RWPE2 (cell line): ENCODE data around the gene METTL26.

ENCODE experiments used
- ATAC-seq: fragments of 200-7000 bp; cut with Tn5 transposase; 3 replicates; pipeline ENCODE4 v1.9.1; 2021; ENCODE audit warnings: low read depth
- DNase-seq: peaks from one replicate; pipeline ENCODE4 v3.0.0-alpha.2; 2020; ENCODE audit warnings: low spot score
- H3K27ac ChIP-seq: fragments of 450-650 bp; 2 replicates; pipeline ENCODE4 v1.5.1; 2017; ENCODE audit warnings: mild to moderate bottlenecking; ENCODE audit not compliant: poor library complexity, severe bottlenecking
- H3K27me3 ChIP-seq: fragments of 250-450 bp; sonication (Bioruptor Pico); 2 replicates; pipeline ENCODE4 v1.5.1; 2021; ENCODE audit warnings: mild to moderate bottlenecking, moderate library complexity; ENCODE audit not compliant: insufficient read depth, poor library complexity, severe bottlenecking
- H3K36me3 ChIP-seq: fragments of 250-450 bp; sonication (Bioruptor Pico); 2 replicates; pipeline ENCODE4 v1.5.1; 2020; ENCODE audit warnings: low read depth, mild to moderate bottlenecking, moderate library complexity
- H3K4me1 ChIP-seq: fragments of 250-450 bp; sonication (Bioruptor Pico); 2 replicates; pipeline ENCODE4 v1.5.1; 2021; ENCODE audit warnings: mild to moderate bottlenecking, moderate library complexity; ENCODE audit not compliant: insufficient read depth, poor library complexity, severe bottlenecking
- H3K4me3 ChIP-seq: fragments of 250-450 bp; sonication (Bioruptor Pico); 2 replicates; pipeline ENCODE4 v1.5.1; 2021; ENCODE audit warnings: mild to moderate bottlenecking, moderate library complexity; ENCODE audit not compliant: severe bottlenecking
- H3K9me3 ChIP-seq: fragments of 250-450 bp; sonication (Bioruptor Pico); 2 replicates; pipeline ENCODE4 v1.5.1; 2021; ENCODE audit warnings: mild to moderate bottlenecking, moderate library complexity; ENCODE audit not compliant: severe bottlenecking
- CTCF ChIP-seq: fragments of 450-650 bp; IDR thresholded peaks from one replicate; pipeline ENCODE4 v1.5.1; 2017; ENCODE audit warnings: mild to moderate bottlenecking, moderate library complexity; ENCODE audit not compliant: poor library complexity, severe bottlenecking

Gene METTL26

DNA sequence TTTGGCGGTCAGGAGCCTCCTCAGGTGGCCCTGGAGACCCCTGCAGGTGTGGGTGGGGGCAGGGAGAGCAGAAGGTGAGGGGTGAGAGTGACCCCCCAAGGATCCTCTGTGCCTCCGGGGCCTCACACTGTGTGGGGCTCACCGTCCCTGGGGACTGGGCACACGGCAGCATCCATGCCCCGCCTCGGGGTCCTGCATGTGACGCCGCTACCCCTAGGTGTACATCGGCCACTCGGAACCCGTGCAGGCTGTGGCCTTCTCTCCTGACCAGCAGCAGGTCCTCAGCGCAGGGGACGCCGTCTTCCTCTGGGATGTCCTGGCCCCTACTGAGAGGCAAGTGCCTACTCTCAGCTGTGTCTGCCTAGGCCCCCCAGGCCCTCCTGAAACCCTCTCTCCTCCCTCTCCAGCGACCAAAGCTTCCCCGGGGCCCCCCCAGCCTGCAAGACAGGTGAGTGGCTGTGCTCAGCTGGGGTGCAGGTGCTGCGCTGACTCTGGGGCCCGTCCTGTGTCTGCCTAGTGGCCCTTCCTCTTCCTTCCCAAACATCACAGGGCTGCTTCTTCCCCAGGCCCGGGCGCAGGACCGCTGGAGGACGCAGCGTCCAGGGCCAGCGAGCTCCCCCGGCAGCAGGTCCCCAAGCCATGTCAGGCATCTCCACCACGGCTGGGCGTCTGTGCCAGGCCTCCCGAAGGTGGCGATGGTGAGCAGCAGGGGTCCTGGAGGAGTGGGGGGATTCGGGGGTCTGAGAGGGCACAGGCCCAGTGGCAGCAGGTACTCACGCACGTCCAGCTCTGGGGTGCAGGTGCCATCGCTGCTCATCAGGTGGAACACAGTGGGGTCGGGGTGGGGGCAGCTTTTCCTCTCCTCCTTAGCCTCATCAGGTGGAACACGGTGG, 22.8 kb upstream of the METTL26 start:
- DNase-seq, result no peak
- no peaks in the 10 kb centered on the region for H3K9me3 ChIP-seq
- H3K4me1 ChIP-seq, result no peaks in the 10 kb centered on the region
- no peak for TF ChIP-seq CTCF
- H3K27ac ChIP-seq, result no peak overlapping the region
- no peak for ATAC-seq
- H3K4me3 ChIP-seq, result no peak overlapping the region
- no peaks in the 10 kb centered on the region for H3K27me3 ChIP-seq
- H3K36me3 ChIP-seq, result peaks cover 42% of the 10 kb centered on the region

GRCh38 chr16:657487-657886, 21.4 kb upstream of the METTL26 start:
- ATAC-seq (no peak), DNase-seq (no peak)
- Histone ChIP-seq H3K36me3 (peaks cover 39% of the 10 kb centered on the region), H3K4me1 (no peaks in the 10 kb centered on the region), H3K9me3 (no peaks in the 10 kb centered on the region), H3K4me3 (no peak overlapping the region), H3K27ac (no peak overlapping the region), H3K27me3 (no peaks in the 10 kb centered on the region)
- TF ChIP-seq CTCF, result no peak

DNA sequence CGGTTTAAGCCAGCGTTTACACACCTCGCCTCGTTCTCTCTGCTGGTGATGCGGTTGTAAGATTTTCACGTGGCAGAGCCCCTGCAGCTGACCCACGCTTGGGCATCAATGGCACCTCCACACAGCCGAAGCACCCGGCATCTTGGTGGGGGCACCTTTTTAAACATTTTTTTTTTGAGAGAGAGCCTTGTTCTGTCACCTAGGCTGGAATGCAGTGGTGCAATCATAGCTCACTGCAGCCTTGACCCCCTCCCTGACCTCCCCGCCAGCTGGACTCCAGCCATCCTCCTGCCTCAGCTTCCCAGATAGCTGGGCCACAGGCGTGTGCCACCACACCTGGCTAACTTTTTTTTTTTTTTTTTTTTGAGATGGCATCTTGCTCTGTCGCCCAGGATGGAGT, 17.9 kb upstream of the METTL26 start:
- DNase-seq, result no peak
- Histone ChIP-seq H3K4me1 (peaks cover 4% of the 10 kb centered on the region), H3K36me3 (peaks cover 32% of the 10 kb centered on the region; the same call in 1 of the 2 replicates), H3K9me3 (no peaks in the 10 kb centered on the region), H3K27me3 (no peaks in the 10 kb centered on the region), H3K27ac (no peak overlapping the region), H3K4me3 (no peak overlapping the region)
- no peak for ATAC-seq
- no peak for TF ChIP-seq CTCF

GRCh38 chr16:652454-653305, 16.6 kb upstream of the METTL26 start:
- DNase-seq (no peak), ATAC-seq (no peak)
- Histone ChIP-seq H3K4me3 (no peak overlapping the region), H3K9me3 (no peaks in the 10 kb centered on the region), H3K36me3 (peaks cover 26% of the 10 kb centered on the region; the same call in 1 of the 2 replicates), H3K27me3 (no peaks in the 10 kb centered on the region), H3K27ac (no peak overlapping the region), H3K4me1 (peaks cover 8% of the 10 kb centered on the region)
- TF ChIP-seq CTCF, result no peak
